GM12872 (cell line): ENCODE results near the gene SLC6A6.

ENCODE experiments used
- TF ChIP-seq, protein P1 (sequence below): IDR thresholded peaks from 3 replicates; pipeline ENCODE4 v1.5.1; 2011; ENCODE audit warnings: low read depth, mild to moderate bottlenecking, low read length, moderate library complexity; ENCODE audit not compliant: insufficient read depth

SLC6A6 gene

DNA sequence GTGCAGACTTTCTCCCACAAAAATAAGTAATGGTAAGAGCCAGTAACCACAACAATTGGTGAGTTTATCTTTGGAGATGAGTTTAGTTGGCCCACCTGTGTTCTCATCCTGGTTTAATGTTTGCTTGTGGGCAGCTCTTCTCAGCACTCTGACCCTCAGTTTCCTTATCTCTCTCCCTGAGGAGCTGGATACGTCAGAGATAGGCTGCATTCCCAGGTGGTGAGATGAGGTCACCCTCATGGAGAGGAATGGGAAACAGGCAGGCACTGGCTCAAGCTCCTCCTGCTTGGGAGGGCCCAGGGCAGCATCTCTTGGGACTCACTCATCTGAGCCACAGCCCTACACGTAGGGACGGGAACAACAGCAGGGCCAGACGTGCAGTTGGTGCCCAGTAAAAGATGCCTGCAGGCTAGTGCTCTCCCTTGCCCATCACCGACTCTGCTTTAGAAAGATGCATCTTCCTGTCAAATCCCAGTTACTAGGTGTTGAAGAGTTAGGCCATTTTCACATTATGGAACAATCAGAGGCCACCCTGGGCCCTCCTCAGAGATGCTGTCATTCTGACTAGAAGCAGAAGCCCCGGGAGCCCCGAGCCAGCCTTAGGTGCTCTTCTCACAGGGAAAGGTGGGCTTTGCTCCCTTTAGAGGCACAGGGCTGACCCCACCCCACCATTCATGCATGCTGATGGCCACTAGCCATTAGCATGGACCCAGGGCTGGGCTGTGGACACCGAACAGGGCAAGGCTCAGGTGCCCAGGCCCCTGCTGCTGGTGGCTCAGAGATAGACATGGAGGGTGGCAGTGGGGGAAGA lies 78.0 kb downstream of the SLC6A6 start:
- TF ChIP-seq, protein P1, sequence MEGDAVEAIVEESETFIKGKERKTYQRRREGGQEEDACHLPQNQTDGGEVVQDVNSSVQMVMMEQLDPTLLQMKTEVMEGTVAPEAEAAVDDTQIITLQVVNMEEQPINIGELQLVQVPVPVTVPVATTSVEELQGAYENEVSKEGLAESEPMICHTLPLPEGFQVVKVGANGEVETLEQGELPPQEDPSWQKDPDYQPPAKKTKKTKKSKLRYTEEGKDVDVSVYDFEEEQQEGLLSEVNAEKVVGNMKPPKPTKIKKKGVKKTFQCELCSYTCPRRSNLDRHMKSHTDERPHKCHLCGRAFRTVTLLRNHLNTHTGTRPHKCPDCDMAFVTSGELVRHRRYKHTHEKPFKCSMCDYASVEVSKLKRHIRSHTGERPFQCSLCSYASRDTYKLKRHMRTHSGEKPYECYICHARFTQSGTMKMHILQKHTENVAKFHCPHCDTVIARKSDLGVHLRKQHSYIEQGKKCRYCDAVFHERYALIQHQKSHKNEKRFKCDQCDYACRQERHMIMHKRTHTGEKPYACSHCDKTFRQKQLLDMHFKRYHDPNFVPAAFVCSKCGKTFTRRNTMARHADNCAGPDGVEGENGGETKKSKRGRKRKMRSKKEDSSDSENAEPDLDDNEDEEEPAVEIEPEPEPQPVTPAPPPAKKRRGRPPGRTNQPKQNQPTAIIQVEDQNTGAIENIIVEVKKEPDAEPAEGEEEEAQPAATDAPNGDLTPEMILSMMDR = no peak

DNA sequence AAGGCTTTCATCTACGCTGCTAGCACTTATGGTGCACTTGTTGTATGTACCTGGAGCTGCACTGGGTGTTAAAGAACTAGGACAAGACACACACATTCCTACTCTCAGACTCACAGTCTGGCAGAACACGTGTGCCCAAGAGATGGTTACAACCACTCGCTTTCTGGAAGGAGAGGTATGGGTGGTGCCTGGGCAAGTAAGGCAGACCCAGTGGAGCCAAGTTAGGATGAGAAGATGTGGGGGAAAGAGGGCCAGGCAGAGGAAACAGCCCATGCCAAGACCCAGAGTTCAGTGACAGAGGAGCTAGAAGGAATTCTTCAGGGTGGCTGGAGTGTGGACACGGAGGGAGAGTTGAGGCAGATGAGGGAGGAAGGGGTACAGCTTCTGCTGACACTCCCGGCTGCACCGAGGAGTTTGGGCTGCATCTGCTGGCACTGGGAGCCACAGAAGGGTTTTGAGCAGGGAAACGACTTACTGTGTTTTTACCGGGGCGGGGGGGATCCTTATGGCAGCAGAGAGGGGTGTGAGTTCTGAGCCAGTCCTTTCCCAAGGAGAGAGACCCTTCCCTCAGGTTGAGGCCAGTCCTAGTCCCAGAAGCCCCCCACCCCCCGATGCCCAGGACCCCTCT lies 78.7 kb downstream of the SLC6A6 start:
- TF ChIP-seq, protein P1 = no peak

DNA sequence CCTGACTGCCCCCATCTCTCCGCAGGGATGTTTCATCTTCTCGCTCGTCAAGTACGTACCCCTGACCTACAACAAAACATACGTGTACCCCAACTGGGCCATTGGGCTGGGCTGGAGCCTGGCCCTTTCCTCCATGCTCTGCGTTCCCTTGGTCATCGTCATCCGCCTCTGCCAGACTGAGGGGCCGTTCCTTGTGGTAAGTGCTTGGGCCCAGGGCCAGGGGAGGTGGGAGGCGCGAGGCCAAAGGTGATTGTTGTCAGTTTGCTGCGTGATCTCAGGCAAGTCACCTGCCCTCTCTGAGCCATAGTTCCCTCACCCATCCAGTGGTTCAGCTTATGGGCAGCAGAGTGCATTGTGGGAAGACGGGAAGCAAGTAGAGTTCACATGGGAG lies 79.2 kb downstream of the SLC6A6 start:
- TF ChIP-seq, protein P1 = no peak

DNA sequence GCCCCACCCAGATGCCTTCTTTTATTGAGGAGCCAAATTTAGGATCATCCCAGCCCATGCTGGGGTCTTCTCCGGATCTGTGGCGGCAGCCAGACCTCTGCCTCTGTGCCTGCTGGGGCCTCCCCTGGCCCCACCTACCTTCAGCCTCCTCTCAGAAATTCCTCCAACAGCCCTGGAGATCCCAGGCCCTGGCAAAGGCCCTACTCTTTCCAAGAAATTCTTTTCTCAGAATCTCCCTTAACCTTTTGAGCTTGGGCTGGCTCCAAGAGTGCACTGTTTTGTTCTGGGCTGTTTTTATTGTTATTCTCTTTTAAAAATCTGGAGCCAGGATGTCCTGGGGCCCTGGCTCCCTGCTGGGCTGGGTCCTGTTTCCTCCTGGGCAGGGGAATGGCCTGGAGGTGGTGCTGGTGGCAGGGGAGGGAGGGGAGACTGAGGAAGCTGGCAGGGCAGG lies 79.9 kb downstream of the SLC6A6 start:
- TF ChIP-seq, protein P1 = no peak

DNA sequence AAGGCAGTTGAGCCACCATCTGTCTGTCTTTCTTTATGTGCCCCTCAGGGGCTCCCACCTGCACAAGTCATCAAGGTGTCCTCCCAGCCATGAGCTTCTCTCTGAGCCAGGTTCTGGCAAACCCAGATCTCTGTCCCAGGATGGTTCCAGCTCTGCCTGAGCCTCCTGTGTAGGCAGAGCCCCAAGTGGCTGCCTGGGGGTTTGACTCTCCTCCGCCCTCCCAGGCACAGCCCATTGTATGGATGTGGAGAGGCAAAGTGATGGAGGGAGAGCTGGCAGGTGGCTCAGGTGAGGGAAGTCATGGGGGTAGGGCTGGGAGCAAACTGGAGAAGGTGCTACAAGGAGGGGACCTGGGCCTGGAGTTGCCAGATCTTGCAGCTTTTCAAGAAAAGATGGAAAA lies 80.9 kb downstream of the SLC6A6 start:
- TF ChIP-seq, protein P1 = no peak

DNA sequence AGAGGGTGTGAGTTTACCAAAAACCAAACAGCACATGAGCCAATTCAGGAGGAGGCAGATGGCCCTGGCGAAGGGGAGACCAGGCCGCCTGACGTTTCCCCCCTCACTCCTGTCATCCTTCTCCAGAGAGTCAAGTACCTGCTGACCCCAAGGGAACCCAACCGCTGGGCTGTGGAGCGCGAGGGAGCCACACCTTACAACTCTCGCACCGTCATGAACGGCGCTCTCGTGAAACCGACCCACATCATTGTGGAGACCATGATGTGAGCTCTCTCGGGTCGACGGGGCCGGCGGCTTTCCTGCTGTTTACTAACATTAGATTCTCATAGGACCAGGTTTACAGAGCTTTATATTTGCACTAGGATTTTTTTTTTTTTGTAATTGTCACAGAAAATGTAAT lies 82.3 kb downstream of the SLC6A6 start:
- TF ChIP-seq, protein P1 = no peak

DNA sequence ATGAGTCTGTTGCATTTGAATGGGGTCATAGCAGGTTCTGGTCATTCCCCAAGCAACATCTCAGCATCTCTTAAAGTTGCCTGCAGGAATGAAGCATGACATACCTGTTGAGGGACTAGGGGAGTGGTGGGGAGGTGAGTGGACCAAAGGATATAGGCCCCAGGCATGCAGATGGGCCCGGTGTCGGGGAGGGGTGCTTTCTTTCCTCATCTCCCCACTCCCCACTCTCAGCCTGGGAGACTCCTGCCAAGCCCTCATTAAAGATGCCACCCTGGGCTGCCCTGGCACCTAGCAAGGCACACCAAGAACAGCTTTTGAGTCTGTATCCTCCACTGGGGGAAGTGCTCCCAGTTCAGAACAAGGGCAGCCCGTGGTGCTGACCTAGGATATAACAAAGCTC lies 83.6 kb downstream of the SLC6A6 start:
- TF ChIP-seq, protein P1 = no peak
